H1 (cell line): Measurements from ENCODE around the gene GPX7. TPM values are rescaled to one million over a fixed set of nuclear protein-coding genes. Genes with fewer than 3 reads are reported as not detected.

Experiments used
- CREB1 ChIP-seq: IDR thresholded peaks from 2 replicates; pipeline ENCODE4 v1.6.1; 2012; ENCODE audit warnings: inconsistent platforms
- KDM4A ChIP-seq: IDR thresholded peaks from one replicate; pipeline ENCODE4 v1.7.1; 2012; ENCODE audit warnings: low read depth, mild to moderate bottlenecking, moderate library complexity, low read length, inconsistent platforms; ENCODE audit not compliant: severe bottlenecking
- PHF8 ChIP-seq: fragments of 200-600 bp; sonication (generic); conservative IDR thresholded peaks from 2 replicates; pipeline ENCODE4 v1.7.1; 2012; ENCODE audit warnings: low read depth, mild to moderate bottlenecking, inconsistent platforms, low read length, moderate library complexity
- TCF12 ChIP-seq: IDR thresholded peaks from 2 replicates; pipeline ENCODE4 v1.6.1; 2011; ENCODE audit warnings: low read depth, mild to moderate bottlenecking, low read length
- TEAD4 ChIP-seq: IDR thresholded peaks from 2 replicates; pipeline ENCODE4 v1.6.1; 2012; ENCODE audit warnings: low read depth, low read length, inconsistent platforms, mixed read lengths
- polyA plus RNA-seq, 7 experiments: library from polyadenylated mRNA; depleted of rRNA in 3 of 7; stranded (reverse) in 5 of 7; unstranded in 2 of 7; fragments of >200 nt in 5 of 7; fragments of 200-250 nt in 2 of 7; gene quantifications; 1 replicate in 5 of 7; 2 replicates in 1 of 7; 4 replicates in 1 of 7; pipeline versions ENCODE4 v1.2.1 to v1.2.3, GENCODE V29; 2011 to 2013; ENCODE audit warnings: missing spikeins in 2 of 7, mixed read lengths in 2 of 7
- total RNA-seq: library from RNA; stranded (reverse); fragmentation: NEBNext Ultra II Directional; extraction: Animal tissue kit (Norgen Biotek cat#: 25700); gene quantifications from 2 replicates; pipeline ENCODE4 v1.2.1, GENCODE V29; 2021
- TF ChIP-seq, protein P1 (sequence below), 3 experiments: IDR thresholded peaks; 1 replicate in 2 of 3; 2 replicates in 1 of 3; pipeline versions ENCODE4 v1.5.1 to v1.6.1; 2011; ENCODE audit warnings: low read length in 3 of 3, mild to moderate bottlenecking in 3 of 3, inconsistent platforms in 2 of 3, low read depth in 1 of 3, moderate library complexity in 1 of 3; ENCODE audit not compliant: insufficient read depth in 1 of 3; ENCODE audit errors: control extremely low read depth in 1 of 3
- TF ChIP-seq, protein P2 (sequence below): IDR thresholded peaks from 2 replicates; pipeline ENCODE4 v1.6.1; 2012; ENCODE audit warnings: inconsistent platforms

The GPX7 gene
- total and polyA plus RNA-seq, 2 of the 8 experiments (the other 6 are each of a cell fraction or from before 2014, with no cell fraction given), result 13.0 to 37.5 TPM

DNA sequence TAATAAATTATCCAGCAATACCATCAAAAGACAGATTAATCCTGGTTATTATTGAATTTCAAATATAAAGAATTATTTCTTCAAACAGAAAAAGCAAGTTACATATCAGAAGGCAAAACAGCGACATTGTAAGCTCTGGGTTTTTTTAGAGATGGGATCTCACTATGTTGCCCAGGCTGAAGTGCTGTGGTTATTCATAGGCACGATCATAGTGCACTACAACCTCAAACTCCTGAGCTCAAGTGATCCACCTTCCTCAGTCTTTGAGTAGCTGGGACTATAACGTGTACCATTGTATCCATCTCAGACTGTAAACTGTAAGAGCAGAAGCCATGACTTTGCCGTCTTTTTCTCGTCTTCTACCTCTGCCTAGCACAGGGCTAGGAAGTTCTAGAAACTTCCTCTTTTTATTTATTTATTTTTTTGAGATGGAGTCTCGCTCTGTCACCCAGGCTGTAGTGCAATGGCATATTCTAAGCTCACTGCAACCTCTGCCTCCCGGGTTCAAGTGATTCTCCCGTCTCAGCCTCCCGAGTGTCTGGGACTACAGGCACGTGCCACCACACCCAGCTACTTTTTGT is 20.0 kb upstream of the GPX7 start (continued):
- TF ChIP-seq, protein P1, sequence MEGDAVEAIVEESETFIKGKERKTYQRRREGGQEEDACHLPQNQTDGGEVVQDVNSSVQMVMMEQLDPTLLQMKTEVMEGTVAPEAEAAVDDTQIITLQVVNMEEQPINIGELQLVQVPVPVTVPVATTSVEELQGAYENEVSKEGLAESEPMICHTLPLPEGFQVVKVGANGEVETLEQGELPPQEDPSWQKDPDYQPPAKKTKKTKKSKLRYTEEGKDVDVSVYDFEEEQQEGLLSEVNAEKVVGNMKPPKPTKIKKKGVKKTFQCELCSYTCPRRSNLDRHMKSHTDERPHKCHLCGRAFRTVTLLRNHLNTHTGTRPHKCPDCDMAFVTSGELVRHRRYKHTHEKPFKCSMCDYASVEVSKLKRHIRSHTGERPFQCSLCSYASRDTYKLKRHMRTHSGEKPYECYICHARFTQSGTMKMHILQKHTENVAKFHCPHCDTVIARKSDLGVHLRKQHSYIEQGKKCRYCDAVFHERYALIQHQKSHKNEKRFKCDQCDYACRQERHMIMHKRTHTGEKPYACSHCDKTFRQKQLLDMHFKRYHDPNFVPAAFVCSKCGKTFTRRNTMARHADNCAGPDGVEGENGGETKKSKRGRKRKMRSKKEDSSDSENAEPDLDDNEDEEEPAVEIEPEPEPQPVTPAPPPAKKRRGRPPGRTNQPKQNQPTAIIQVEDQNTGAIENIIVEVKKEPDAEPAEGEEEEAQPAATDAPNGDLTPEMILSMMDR (IDR thresholded peaks at IDR 0.05; ENCODE audit: control extremely low read depth in 1 of 3, insufficient read depth in 1 of 3, low read depth in 1 of 3, low read length in 3 of 3), result no peak
- TF ChIP-seq PHF8, result no peak
- TF ChIP-seq, protein P2, sequence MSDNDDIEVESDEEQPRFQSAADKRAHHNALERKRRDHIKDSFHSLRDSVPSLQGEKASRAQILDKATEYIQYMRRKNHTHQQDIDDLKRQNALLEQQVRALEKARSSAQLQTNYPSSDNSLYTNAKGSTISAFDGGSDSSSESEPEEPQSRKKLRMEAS, result no peak
- no peak for TF ChIP-seq CREB1
- TF ChIP-seq TCF12, result no peak
- TF ChIP-seq TEAD4, result no peak
- TF ChIP-seq KDM4A, result no peak
